ENCODE results near the gene ANKLE2.
A peak's percentile ranks its signal among the peaks of the same experiment; 100 is the strongest.
"Not testable (repeated sequence)": the region's sequence is repeated elsewhere in the genome, so short reads cannot be mapped to it uniquely, and the experiment has no call there.

Gene ANKLE2

GRCh38 chr12:132718644-132719043, 43.0 kb downstream of the ANKLE2 start:
- DNase-seq = no peak

DNA sequence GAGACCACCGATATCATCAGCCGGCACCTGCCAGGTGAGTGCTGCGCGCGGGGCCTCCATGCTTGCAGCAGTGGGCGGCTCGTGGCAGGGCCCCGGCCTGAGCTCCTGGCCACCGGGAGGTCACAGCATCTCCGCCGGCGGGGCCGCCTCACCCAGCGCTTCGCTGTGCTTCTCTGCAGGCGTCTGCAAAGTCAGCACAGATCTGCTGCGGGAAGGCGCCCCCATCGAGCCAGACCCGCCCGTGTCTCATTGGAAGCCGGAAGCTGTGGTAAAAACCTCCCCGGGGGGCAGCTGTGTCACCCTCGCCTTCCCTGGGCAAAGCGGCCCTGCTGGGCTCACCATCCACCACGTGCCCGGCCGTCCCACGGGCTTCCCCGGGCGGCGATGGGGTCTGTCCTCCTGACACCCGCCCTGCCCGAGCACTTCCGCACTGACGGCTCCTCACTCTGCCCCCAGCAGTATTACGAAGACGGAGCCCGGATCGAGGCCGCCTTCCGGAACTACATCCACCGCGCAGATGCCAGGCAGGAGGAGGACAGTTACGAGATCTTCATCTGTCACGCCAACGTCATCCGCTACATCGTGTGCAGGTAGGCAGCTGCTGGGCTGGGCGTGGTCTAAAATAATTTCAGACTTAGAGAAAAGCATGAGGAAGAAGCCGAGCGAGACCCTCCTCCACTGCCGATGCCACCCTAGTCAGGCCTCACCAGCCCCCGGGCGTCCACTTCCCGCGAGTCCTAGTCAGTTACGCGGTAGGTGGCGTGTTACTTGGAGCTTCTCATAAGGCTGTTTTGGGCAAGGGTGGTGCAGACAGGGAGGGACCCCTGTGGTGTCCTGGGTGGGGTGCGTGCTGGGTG, 43.9 kb downstream of the ANKLE2 start:
- no peak for DNase-seq

GRCh38 chr12:132717011-132717410, 44.6 kb downstream of the ANKLE2 start:
- DNase-seq = no peak

- DNase-seq = no peak
Observed at GRCh38 chr12:132716356-132716755, 45.3 kb downstream of the ANKLE2 start.

- DNase-seq = no peak
Observed at GRCh38 chr12:132715874-132716273, 45.8 kb downstream of the ANKLE2 start.

- no peak for DNase-seq
Observed at GRCh38 chr12:132713123-132713522, 48.5 kb downstream of the ANKLE2 start.

- DNase-seq = peak; percentile 56
Observed at GRCh38 chr12:132711080-132711843, 50.4 kb downstream of the ANKLE2 start.

DNA sequence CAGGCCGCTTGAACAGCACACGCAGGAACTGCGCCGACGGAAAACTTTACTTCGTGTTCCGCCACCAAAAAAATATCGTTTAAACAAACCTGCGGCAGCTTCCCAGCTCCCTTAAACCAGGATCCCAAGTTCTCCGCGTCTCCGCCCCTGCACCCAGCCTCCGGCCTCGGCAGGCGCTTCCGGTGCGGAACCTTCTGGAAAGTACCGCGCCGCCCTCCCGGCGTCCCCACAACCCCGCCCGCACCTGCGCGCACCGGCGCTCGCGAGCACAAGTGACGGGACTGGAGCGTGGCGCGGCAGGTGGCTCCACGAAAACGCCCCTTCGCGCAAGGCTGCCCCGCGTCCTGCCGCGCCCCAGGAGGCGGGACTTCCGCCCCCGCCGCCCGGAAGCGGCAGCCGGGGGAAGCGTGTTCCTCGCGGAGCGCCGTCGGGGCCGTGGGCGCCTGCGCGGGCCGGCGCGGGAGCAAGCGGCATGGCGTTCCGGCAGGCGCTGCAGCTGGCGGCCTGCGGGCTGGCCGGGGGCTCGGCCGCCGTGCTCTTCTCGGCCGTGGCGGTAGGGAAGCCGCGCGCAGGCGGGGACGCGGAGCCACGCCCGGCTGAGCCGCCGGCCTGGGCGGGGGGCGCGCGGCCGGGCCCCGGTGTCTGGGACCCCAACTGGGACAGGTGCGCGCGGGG, 51.1 kb downstream of the ANKLE2 start, which contains the start of gene PGAM5:
Gene PGAM5, plus strand, starts transcription at position 438 of the 675 bp plus-strand sequence. Its CDS starts 35 bp downstream, at position 473.
- peak; percentile 93 for DNase-seq

GRCh38 chr12:132710043-132710404, 51.6 kb downstream of the ANKLE2 start:
- peak; percentile 36 for DNase-seq

GRCh38 chr12:132708150-132708549, 53.5 kb downstream of the ANKLE2 start:
- no peak for DNase-seq

DNA sequence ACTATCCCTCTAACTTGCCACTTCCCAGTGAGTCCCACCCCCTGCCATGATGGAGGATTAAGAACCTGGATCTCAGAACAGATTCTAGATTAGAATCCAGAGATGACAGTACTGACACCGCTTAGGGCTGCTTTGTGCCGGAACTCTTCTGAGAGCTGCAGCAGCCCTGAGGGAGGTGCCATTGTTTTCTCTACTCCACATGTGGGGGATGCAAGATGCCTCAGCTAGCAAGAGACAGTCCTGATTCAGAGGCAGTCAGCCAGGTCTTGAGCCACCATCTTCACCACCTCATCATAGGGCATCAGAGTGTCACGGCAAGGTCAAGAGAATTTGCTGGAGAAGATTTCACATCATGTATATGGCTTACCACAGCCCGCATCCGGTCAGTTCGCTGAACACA, 54.4 kb downstream of the ANKLE2 start:
- DNase-seq = no peak

GRCh38 chr12:132703641-132704040, 58.0 kb downstream of the ANKLE2 start:
- no peak for DNase-seq

DNA sequence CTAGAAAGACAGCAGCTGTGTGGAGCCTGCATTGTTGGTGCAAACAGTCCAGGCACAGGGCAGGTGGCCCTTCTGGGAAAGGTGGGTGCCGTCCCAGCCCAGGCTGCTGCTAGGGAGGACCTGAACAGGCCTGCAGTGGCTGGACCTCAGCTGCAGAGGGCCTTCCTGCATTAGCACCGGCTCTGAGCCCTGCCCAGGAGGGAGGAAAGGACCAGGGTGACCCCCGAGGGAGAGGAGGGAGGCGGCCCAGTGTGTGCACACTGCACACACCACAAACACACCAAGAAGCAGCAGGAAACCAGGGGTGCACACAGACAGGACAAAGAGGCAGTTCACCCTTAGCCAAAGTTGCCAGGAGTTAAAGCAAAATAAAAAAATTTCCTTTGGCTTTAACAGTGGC, 59.0 kb downstream of the ANKLE2 start:
- DNase-seq = no peak

DNA sequence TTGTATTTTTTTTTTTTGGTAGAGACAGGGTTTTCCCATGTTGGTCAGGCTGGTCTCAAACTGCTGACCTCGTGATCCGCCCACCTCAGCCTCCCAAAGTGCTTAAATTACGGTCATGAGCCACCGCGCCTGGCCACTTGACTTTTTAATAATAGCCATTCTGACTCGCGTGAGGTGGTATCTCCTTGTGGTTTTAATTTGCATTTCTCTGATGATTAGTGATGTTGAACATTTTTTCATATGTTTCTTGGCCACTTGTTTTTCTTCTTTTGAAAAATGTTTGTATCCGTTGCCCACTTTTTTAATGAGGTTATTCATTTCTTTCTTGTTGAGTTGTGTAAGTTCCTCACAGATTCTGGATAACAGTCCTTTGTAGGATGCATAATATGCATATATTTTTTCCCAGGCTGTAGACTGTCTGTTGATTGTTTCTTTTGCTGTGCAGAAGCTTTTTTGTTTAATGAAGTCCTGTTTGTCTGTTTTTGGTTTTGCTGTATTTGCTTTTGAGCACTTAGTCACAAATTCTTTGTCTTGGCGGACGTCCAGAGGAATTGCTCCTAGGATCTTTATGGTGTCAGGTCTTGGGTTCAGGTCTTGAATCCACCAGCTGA, 61.3 kb downstream of the ANKLE2 start:
- DNase-seq = no peak

GRCh38 chr12:132698341-132698740, 63.3 kb downstream of the ANKLE2 start:
- DNase-seq = no peak

DNA sequence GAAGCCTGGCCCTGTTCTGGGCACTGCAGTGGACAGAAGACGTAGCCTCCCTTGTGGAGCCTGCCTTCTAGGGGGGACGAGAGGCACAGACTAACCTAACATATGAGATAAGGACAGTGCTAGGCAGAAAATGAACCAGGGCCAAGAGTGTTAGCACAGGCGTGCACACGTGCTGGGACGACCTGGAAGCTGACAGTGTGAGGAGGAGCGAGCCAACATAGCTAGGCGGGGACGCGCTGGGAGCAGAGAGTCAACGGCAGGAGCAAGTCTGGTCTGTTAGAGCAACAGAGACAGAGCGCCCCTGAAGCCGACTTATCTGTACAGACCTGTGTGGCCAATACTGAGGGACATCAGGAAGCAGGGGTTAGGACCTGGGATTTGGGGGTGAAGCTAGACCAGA, 66.2 kb downstream of the ANKLE2 start:
- no peak for DNase-seq

GRCh38 chr12:132694888-132695287, 66.7 kb downstream of the ANKLE2 start:
- DNase-seq = not testable (repeated sequence)

- DNase-seq = not testable (repeated sequence)
Observed at GRCh38 chr12:132692030-132692429, 69.6 kb downstream of the ANKLE2 start.

DNA sequence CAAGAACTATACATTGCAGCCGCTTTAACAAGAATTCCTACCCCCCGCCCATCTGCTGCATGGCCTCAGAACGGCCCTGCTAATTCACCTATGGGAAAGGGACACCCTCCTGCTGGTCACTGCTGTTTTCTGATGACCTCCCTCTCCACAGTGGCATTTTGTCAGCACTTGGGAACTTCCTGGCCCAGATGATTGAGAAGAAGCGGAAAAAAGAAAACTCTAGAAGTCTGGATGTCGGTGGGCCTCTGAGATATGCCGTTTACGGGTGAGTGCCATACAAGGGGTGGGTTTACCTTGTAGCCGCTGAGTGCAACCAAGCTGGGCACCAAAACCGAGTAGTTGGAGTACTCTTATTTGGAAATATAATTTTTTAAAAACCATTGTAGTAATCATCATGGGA, 71.5 kb downstream of the ANKLE2 start:
- no peak for DNase-seq

GRCh38 chr12:132689227-132689626, 72.4 kb downstream of the ANKLE2 start:
- no peak for DNase-seq

DNA sequence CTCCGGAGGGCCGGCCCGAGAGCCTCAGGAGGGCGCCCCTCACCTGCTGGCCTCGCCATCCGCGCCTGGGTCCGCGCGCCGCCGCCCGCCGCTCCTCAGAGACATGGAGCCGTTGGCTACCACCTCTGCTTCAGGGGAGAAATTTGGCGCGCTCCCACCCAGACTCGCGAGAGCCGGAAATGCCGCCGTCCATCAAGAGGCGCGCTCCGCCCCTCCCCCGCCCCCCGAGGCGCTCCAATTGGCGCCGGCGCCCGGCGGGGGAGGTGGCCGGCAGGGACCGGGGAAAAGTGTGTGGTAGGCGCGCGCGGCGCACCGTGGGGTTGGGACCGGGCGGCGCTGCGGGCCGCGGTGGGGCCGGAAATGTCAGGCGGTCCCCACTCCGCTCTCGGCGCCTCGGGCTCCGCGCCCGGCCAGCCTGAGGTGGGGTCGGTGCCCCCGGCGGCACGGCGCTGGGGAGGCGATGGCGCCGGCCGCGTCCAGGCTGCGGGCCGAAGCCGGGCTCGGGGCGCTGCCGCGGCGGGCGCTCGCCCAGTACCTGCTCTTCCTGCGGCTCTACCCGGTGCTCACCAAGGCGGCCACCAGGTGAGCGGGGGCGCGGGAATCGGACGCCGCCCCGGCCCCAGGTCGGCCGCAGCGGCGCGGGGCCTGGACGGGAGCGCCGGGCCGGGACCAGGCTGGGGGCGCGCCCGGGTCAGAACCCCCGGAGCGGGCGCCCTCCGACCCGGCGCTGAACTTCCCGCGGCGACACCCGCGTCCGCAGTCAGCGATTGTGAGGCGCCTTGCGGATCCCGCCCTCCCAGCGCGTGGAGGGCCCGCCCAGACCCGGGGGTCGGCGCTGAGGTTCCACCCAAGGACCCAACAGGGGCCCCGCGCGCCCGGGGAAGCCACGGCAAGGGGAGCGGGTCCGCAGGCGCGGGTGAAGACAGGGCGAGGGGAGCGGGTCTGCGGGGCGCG, 74.1 kb downstream of the ANKLE2 start, which contains the start of the genes POLE and PXMP2:
Gene POLE, minus strand, starts transcription at position 132 of the 954 bp plus-strand sequence. Its CDS starts 27 bp downstream, at position 105.
Gene PXMP2, plus strand, starts transcription at position 377 of the 954 bp plus-strand sequence. Its CDS starts 84 bp downstream, at position 461.
- DNase-seq = peak; percentile 87

GRCh38 chr12:132686825-132687210, 74.8 kb downstream of the ANKLE2 start:
- no peak for DNase-seq

Data from activated CD4-positive, CD25-positive, alpha-beta regulatory T cell treated with anti-CD3 and anti-CD28 coated beads, Interleukin-2, amount 50 U/mL, for 72 hours (primary cell).